Measurements from ENCODE around the gene FXYD3.

Gene FXYD3

GRCh38 chr19:35115177-35115951 is at the start of gene FXYD3:
FXYD3 (plus strand) TSS chr19:35115823; CDS start chr19:35119377, 3,554 bp downstream.
- no peak for DNase-seq (ENCODE audit: low spot score)

GRCh38 chr19:35066121-35066520 is 49.5 kb upstream of the FXYD3 start:
- DNase-seq (ENCODE audit: low spot score) = no peak

GRCh38 chr19:35066691-35067563 is 48.7 kb upstream of the FXYD3 start:
- DNase-seq (ENCODE audit: low spot score) = peak; percentile 91

- no peak for DNase-seq (ENCODE audit: low spot score)
These were observed 46.5 kb upstream of the FXYD3 start for GRCh38 chr19:35068941-35069634.

- DNase-seq (ENCODE audit: low spot score) = no peak
These were observed 45.9 kb upstream of the FXYD3 start for GRCh38 chr19:35069696-35070095.

GRCh38 chr19:35070471-35070870 is 45.2 kb upstream of the FXYD3 start:
- DNase-seq (ENCODE audit: low spot score) = no peak

GRCh38 chr19:35073516-35073915 is 42.1 kb upstream of the FXYD3 start:
- DNase-seq (ENCODE audit: low spot score) = no peak

GRCh38 chr19:35073941-35074340 is 41.7 kb upstream of the FXYD3 start:
- no peak for DNase-seq (ENCODE audit: low spot score)

- DNase-seq (ENCODE audit: low spot score) = no peak
These were observed 41.0 kb upstream of the FXYD3 start for GRCh38 chr19:35074426-35075201.

GRCh38 chr19:35075202-35076025 is 40.2 kb upstream of the FXYD3 start:
- DNase-seq (ENCODE audit: low spot score) = no peak

- no peak for DNase-seq (ENCODE audit: low spot score)
These were observed 39.6 kb upstream of the FXYD3 start for GRCh38 chr19:35076026-35076370.

- DNase-seq (ENCODE audit: low spot score) = no peak
These were observed 39.0 kb upstream of the FXYD3 start for GRCh38 chr19:35076657-35077056.

- DNase-seq (ENCODE audit: low spot score) = no peak
These were observed 38.0 kb upstream of the FXYD3 start for GRCh38 chr19:35077411-35078223.

- no peak for DNase-seq (ENCODE audit: low spot score)
These were observed 35.8 kb upstream of the FXYD3 start for GRCh38 chr19:35079826-35080225.

GRCh38 chr19:35080613-35081170 is 34.9 kb upstream of the FXYD3 start:
- no peak for DNase-seq (ENCODE audit: low spot score)

GRCh38 chr19:35081201-35081600 is 34.4 kb upstream of the FXYD3 start:
- DNase-seq (ENCODE audit: low spot score) = no peak

GRCh38 chr19:35083691-35084508 is 31.7 kb upstream of the FXYD3 start:
- no peak for DNase-seq (ENCODE audit: low spot score)

GRCh38 chr19:35084509-35084762 is 31.2 kb upstream of the FXYD3 start:
- DNase-seq (ENCODE audit: low spot score) = no peak

- DNase-seq (ENCODE audit: low spot score) = no peak
These were observed 29.7 kb upstream of the FXYD3 start for GRCh38 chr19:35085947-35086346.
